ENCODE data around the gene AIRE. TPM values are rescaled to one million over a fixed set of nuclear protein-coding genes. Genes with fewer than 3 reads are reported as not detected.

Gene AIRE
- total and polyA plus RNA-seq, 2 of the 13 experiments (the other 11 are each of a cell fraction or from before 2014, with no cell fraction given): not detected

DNA sequence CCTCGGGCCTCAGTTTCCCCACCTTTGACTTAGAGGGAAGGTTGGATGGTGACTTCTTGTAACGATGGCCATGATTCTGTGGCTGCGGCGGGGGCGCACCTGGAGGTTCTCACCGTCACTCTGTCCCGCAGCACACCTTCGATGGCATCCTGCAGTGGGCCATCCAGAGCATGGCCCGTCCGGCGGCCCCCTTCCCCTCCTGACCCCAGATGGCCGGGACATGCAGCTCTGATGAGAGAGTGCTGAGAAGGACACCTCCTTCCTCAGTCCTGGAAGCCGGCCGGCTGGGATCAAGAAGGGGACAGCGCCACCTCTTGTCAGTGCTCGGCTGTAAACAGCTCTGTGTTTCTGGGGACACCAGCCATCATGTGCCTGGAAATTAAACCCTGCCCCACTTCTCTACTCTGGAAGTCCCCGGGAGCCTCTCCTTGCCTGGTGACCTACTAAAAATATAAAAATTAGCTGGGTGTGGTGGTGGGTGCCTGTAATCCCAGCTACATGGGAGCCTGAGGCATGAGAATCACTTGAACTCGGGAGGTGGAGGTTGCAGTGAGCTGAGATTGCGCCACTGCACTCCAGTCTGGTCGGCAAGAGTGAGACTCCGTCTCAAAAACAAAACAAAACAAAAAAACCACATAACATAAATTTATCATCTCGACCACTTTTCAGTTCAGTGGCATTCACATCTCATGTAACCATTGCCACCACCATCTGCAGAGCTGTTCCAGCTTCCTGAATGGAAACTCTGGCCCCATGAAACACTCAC lies 12.0 kb downstream of the AIRE start (continued):
- TF ChIP-seq, protein P1, sequence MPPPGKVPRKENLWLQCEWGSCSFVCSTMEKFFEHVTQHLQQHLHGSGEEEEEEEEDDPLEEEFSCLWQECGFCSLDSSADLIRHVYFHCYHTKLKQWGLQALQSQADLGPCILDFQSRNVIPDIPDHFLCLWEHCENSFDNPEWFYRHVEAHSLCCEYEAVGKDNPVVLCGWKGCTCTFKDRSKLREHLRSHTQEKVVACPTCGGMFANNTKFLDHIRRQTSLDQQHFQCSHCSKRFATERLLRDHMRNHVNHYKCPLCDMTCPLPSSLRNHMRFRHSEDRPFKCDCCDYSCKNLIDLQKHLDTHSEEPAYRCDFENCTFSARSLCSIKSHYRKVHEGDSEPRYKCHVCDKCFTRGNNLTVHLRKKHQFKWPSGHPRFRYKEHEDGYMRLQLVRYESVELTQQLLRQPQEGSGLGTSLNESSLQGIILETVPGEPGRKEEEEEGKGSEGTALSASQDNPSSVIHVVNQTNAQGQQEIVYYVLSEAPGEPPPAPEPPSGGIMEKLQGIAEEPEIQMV (CRISPR knock-in tag; IDR thresholded peaks at IDR 0.05; ENCODE audit: low read depth): no peak
- no peak for TF ChIP-seq DBP (CRISPR knock-in tag; IDR thresholded peaks at IDR 0.05; ENCODE audit: not compliant biosample characterization)
- no peak for TF ChIP-seq SRSF4 (IDR thresholded peaks at IDR 0.05; ENCODE audit: low read depth, low read length, poor library complexity, severe bottlenecking)
- TF ChIP-seq SMARCE1 (IDR thresholded peaks at IDR 0.05; ENCODE audit: borderline replicate concordance): no peak
- TF ChIP-seq, protein P2, sequence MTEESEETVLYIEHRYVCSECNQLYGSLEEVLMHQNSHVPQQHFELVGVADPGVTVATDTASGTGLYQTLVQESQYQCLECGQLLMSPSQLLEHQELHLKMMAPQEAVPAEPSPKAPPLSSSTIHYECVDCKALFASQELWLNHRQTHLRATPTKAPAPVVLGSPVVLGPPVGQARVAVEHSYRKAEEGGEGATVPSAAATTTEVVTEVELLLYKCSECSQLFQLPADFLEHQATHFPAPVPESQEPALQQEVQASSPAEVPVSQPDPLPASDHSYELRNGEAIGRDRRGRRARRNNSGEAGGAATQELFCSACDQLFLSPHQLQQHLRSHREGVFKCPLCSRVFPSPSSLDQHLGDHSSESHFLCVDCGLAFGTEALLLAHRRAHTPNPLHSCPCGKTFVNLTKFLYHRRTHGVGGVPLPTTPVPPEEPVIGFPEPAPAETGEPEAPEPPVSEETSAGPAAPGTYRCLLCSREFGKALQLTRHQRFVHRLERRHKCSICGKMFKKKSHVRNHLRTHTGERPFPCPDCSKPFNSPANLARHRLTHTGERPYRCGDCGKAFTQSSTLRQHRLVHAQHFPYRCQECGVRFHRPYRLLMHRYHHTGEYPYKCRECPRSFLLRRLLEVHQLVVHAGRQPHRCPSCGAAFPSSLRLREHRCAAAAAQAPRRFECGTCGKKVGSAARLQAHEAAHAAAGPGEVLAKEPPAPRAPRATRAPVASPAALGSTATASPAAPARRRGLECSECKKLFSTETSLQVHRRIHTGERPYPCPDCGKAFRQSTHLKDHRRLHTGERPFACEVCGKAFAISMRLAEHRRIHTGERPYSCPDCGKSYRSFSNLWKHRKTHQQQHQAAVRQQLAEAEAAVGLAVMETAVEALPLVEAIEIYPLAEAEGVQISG (CRISPR knock-in tag; IDR thresholded peaks at IDR 0.05): no peak
- no peak for TF ChIP-seq ZNF468 (CRISPR knock-in tag; IDR thresholded peaks at IDR 0.05)
- TF ChIP-seq, protein P3, sequence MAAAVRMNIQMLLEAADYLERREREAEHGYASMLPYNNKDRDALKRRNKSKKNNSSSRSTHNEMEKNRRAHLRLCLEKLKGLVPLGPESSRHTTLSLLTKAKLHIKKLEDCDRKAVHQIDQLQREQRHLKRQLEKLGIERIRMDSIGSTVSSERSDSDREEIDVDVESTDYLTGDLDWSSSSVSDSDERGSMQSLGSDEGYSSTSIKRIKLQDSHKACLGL (CRISPR knock-in tag; IDR thresholded peaks at IDR 0.05): no peak
- no peak for TF ChIP-seq GRHL1 (CRISPR knock-in tag; conservative IDR thresholded peaks at IDR 0.05)
- no peak for TF ChIP-seq ZNF205 (CRISPR knock-in tag; IDR thresholded peaks at IDR 0.05)
- 0 out of 2 replicates have a peak, but pooled peaks have one; percentile 7 for TF ChIP-seq ETV5 (CRISPR knock-in tag; IDR thresholded peaks at IDR 0.05; ENCODE audit: borderline replicate concordance)
- no peak for TF ChIP-seq SRSF1 (optimal IDR thresholded peaks at IDR 0.05; ENCODE audit: low read depth, low read length)
- TF ChIP-seq ZNF672 (CRISPR knock-in tag; IDR thresholded peaks at IDR 0.05): no peak
- TF ChIP-seq MTA3 (CRISPR knock-in tag; IDR thresholded peaks at IDR 0.05): no peak
- no peak for TF ChIP-seq NFRKB (IDR thresholded peaks at IDR 0.05)
- TF ChIP-seq, protein P4, sequence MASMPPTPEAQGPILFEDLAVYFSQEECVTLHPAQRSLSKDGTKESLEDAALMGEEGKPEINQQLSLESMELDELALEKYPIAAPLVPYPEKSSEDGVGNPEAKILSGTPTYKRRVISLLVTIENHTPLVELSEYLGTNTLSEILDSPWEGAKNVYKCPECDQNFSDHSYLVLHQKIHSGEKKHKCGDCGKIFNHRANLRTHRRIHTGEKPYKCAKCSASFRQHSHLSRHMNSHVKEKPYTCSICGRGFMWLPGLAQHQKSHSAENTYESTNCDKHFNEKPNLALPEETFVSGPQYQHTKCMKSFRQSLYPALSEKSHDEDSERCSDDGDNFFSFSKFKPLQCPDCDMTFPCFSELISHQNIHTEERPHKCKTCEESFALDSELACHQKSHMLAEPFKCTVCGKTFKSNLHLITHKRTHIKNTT (CRISPR knock-in tag; IDR thresholded peaks at IDR 0.05): no peak
- peak; percentile 46 for TF ChIP-seq TEAD3 (CRISPR knock-in tag; optimal IDR thresholded peaks at IDR 0.05; ENCODE audit: borderline replicate concordance)
- TF ChIP-seq ZNF800 (CRISPR knock-in tag; IDR thresholded peaks at IDR 0.05): no peak
- no peak for TF ChIP-seq RBM39 (IDR thresholded peaks at IDR 0.05; ENCODE audit: low read depth, low read length, poor library complexity, severe bottlenecking)

Data from HepG2 (cell line).